Ovary (tissue), 9 donors: ENCODE results near the gene SLK. TPM values are rescaled to one million over a fixed set of nuclear protein-coding genes. Genes with fewer than 3 reads are reported as not detected.

Experiments
- DNase-seq, 5 donors: peaks; one replicate each; pipeline ENCODE4 v3.0.0-alpha.2; 2019 to 2020
- H3K27ac ChIP-seq, 2 donors: fragments of 200-600 bp; one replicate each; pipeline versions ENCODE4 v1.5.1 to v1.8.0; 2019 to 2022
- H3K27me3 ChIP-seq: fragments of 200-600 bp; one replicate; pipeline ENCODE4 v1.8.0; 2022
- H3K36me3 ChIP-seq: fragments of 200-600 bp; sonication (generic); one replicate; pipeline ENCODE4 v1.5.1; 2019
- H3K4me1 ChIP-seq: one replicate; pipeline ENCODE4 v1.8.1; 2013; ENCODE audit warnings: mild to moderate bottlenecking, moderate library complexity; ENCODE audit not compliant: insufficient read depth
- H3K4me3 ChIP-seq: fragments of 200-600 bp; sonication (generic); one replicate; pipeline ENCODE4 v1.5.1; 2017
- H3K9me3 ChIP-seq, 2 donors: fragments of 200-600 bp in 1 of 2; sonication (generic) in 1 of 2; one replicate each; pipeline versions ENCODE4 v1.5.1 to v1.8.1; 2013 to 2019; ENCODE audit warnings: mild to moderate bottlenecking in 1 of 2, moderate library complexity in 1 of 2
- CTCF ChIP-seq, 3 donors: fragments of 450-650 bp in 2 of 3; fragments of 200-600 bp in 1 of 3; IDR thresholded peaks; one replicate each; pipeline versions ENCODE4 v1.5.1 to v1.8.0; 2016 to 2022; ENCODE audit warnings: antibody characterized with exemption in 3 of 3, mild to moderate bottlenecking in 1 of 3
- EP300 ChIP-seq: sonication (generic); formaldehyde crosslinking; IDR thresholded peaks from one replicate; pipeline ENCODE4 v1.6.1; 2017; ENCODE audit warnings: antibody characterized with exemption
- POLR2A ChIP-seq: fragments of 450-650 bp; IDR thresholded peaks from one replicate; pipeline ENCODE4 v1.6.1; 2017; ENCODE audit warnings: antibody characterized with exemption, mild to moderate bottlenecking, moderate library complexity
- whole genome bisulfite sequencing, 3 donors: extraction: QIAGEN DNeasy Blood & Tissue Kit in 1 of 3; methylation state at CpG; one replicate each; pipeline versions ENCODE4 v1.1.5 to v1.1.7; 2013 to 2017; 5-methylcytosine and 5-hydroxymethylcytosine counted together
- intact Hi-C, 4 donors: fragments of 100-400 bp; cut with DNase I; formaldehyde crosslinking; loops; one replicate each; pipeline versions ENCODE4 v1.11.0 to v1.15.1; 2022 to 2023
- polyA plus RNA-seq, 2 donors: library from polyadenylated mRNA; stranded (reverse); fragments of 200-250 nt in 1 of 2; fragments of 350-450 nt in 1 of 2; fragmentation: Illumina TruSeq in 1 of 2; extraction: RNeasy Lipid Tissue Mini Kit (QIAGEN cat#74804) in 1 of 2; gene quantifications; one replicate each; pipeline ENCODE4 v1.2.3, GENCODE V29; 2013 to 2014
- total RNA-seq, 7 donors: library from RNA; depleted of rRNA in 2 of 7; stranded (reverse); fragments of >200 nt in 2 of 7; fragmentation: NEBNext Ultra II Directional in 3 of 7; extraction: Animal tissue kit (Norgen Biotek cat#: 25700) in 3 of 7; gene quantifications; one replicate each; pipeline versions ENCODE4 v1.1.0 to v1.2.4, GENCODE V29; 2016 to 2023
- donor health status: DM: no; HTN: no; CAD: no; lungs with moderate emphysema.
- donor health status: DM: no; HTN: no; CAD: no.
- donor health status: Bipolar disorder and iron deficiency.
- donor health status: DM: yes; HTN: yes; CAD: no.
- donor health status: DM: no; HTN: no; CAD: no.
- donor health status: DM: yes; HTN: yes; CAD: no.

The SLK gene
- total and polyA plus RNA-seq, 9 donors, result 19.9 to 71.5 (median 43.4) TPM

- WGBS, 3 donors, result 75 to 87% (median 77%) methylated on average over 8 of the region's 8 CpGs
- Histone ChIP-seq H3K4me1 (no peaks in the 10 kb centered on the region), H3K9me3 (no peaks in the 10 kb centered on the region), H3K27me3 (no peaks in the 10 kb centered on the region), H3K36me3 (no peaks in the 10 kb centered on the region), H3K4me3 (no peak overlapping the region), H3K27ac (no peak overlapping the region)
- TF ChIP-seq POLR2A (no peak), CTCF (IDR thresholded peaks at IDR 0.05) (no peak), EP300 (no peak)
- DNase-seq, result no peak
- intact Hi-C loops, result loop anchor here in 1 of 4 donors (5.0 kb wide), 2 partner anchors 164 to 946 kb away; no protein-coding TSS in a partner anchor
Observed at GRCh38 chr10:104043185-104043830, 76.4 kb downstream of the SLK start.

GRCh38 chr10:104043854-104044253, 76.9 kb downstream of the SLK start:
- H3K27me3 ChIP-seq, result no peaks in the 10 kb centered on the region
- WGBS, 3 donors, result 79 to 82% (median 81%) methylated on average over 4 of the region's 4 CpGs
- TF ChIP-seq CTCF (IDR thresholded peaks at IDR 0.05) (no peak), POLR2A (no peak), EP300 (no peak)
- intact Hi-C loops, result loop anchor here in 1 of 4 donors (5.0 kb wide), 2 partner anchors 163 to 947 kb away; no protein-coding TSS in a partner anchor
- H3K4me1 ChIP-seq, result no peaks in the 10 kb centered on the region
- H3K36me3 ChIP-seq, result no peaks in the 10 kb centered on the region
- no peak overlapping the region for H3K27ac ChIP-seq
- no peak overlapping the region for H3K4me3 ChIP-seq
- DNase-seq, result no peak
- H3K9me3 ChIP-seq, result no peaks in the 10 kb centered on the region

GRCh38 chr10:104045151-104046089, 78.5 kb downstream of the SLK start:
- H3K4me1 ChIP-seq, result no peaks in the 10 kb centered on the region
- H3K27ac ChIP-seq, result no peak overlapping the region
- intact Hi-C loops, result loop anchor here in 1 of 4 donors (5.0 kb wide), 1 partner anchor 162 kb away; no protein-coding TSS in a partner anchor
- no peaks in the 10 kb centered on the region for H3K9me3 ChIP-seq
- DNase-seq, result peak in 3 of 5 donors; percentile 33 to 39 (median 38)
- WGBS, 3 donors, result 67 to 72% (median 68%) methylated on average over 9 of the region's 9 CpGs
- no peaks in the 10 kb centered on the region for H3K27me3 ChIP-seq
- no peaks in the 10 kb centered on the region for H3K36me3 ChIP-seq
- TF ChIP-seq CTCF (IDR thresholded peaks at IDR 0.05) (peak in 1 of 3 donors; percentile 23), EP300 (no peak)
- H3K4me3 ChIP-seq, result no peak overlapping the region

GRCh38 chr10:104046651-104047050, 79.7 kb downstream of the SLK start:
- TF ChIP-seq EP300 (no peak), CTCF (IDR thresholded peaks at IDR 0.05) (no peak), POLR2A (no peak)
- H3K4me3 ChIP-seq, result no peak overlapping the region
- H3K4me1 ChIP-seq, result no peaks in the 10 kb centered on the region
- WGBS, 3 donors, result 90 to 93% (median 91%) methylated on average over 6 of the region's 6 CpGs
- intact Hi-C loops, result loop anchor here in 1 of 4 donors (5.0 kb wide), 1 partner anchor 161 kb away; no protein-coding TSS in a partner anchor
- no peak overlapping the region for H3K27ac ChIP-seq
- H3K27me3 ChIP-seq, result no peaks in the 10 kb centered on the region
- H3K36me3 ChIP-seq, result no peaks in the 10 kb centered on the region
- no peak for DNase-seq
- no peaks in the 10 kb centered on the region for H3K9me3 ChIP-seq
